Forelimb muscle (tissue), 1 donor: ENCODE data around the gene CABLES2. TPM values are rescaled to one million over a fixed set of nuclear protein-coding genes. Genes with fewer than 3 reads are reported as not detected.
"Not testable (repeated sequence)": the region's sequence is repeated elsewhere in the genome, so short reads cannot be mapped to it uniquely, and the experiment has no call there.

ENCODE experiments used
- DNase-seq: peaks from one replicate; pipeline ENCODE4 v3.0.0-alpha.2; 2013; ENCODE audit warnings: low read depth
- polyA plus RNA-seq: library from polyadenylated mRNA; unstranded; fragments of 120-200 nt; gene quantifications from one replicate; pipeline ENCODE4 v1.2.1, GENCODE V29; 2013; ENCODE audit not compliant: insufficient read length

Gene CABLES2
- polyA plus RNA-seq, 1 donor = 4.4 TPM

GRCh38 chr20:62390317-62391164 lies 16.5 kb downstream of the CABLES2 start:
- DNase-seq = no peak

GRCh38 chr20:62389601-62390087 lies 17.4 kb downstream of the CABLES2 start:
- DNase-seq = no peak

- no peak for DNase-seq
Measured at GRCh38 chr20:62388839-62389600, 18.1 kb downstream of the CABLES2 start.

DNA sequence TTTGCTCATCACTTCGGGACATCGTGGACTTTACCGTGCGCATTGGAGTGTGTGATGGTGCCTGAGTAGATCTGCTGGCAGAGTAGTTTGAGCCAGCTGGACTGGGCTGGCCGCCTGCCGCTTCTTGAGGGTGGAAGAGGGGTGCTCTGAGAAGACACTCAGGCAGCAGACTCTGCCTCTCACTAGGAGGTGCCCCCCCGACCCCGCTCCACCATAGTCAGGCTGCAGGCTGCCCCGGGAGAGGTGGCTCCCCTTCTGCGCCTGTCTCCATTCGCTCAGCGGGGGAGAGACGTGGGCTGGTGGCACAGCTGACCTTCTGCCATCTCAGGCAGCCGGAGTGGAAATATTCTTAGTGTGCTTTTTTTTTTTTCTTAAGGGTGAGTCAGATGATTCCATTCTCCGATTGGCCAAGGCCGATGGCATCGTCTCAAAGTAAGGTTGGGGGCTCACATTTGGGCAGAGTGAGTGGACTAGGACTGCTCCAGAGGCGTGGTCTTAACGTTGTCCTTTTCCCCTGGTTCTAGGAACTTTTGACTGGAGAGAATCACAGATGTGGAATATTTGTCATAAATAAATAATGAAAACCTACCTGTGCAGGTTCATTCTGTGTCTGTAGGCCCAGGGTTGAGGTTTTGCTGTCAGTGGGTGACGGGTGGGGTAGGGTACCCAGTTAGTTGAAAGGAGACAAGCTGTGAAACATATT lies 19.0 kb downstream of the CABLES2 start:
- DNase-seq = no peak

DNA sequence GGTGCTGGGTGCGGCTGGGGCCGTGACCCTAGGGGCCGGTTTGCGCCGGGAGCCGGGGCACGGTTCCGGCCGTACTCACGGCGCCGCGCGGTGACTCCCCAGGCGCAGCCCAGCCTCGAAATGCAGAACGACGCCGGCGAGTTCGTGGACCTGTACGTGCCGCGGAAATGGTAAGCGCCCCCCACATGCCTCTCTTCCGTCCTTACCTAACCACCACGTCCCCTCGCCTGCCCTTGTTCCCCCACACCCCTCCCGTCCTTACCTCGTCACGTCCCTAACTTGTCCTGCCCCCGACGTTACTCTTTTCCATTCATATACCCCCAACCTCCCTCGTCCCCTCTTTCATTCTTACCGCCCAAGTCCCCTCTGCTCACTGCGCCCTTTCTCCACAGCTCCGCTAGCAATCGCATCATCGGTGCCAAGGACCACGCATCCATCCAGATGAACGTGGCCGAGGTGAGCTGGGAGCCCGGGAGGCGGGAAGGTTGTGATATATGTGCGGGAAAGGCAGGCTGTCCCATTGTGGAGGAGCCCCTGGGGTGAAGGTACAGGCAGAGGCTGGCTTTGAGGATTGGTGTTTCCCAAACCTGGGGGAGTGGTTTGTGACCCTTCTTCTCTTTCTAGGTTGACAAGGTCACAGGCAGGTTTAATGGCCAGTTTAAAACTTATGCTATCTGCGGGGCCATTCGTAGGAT lies 19.7 kb downstream of the CABLES2 start:
- DNase-seq = no peak

DNA sequence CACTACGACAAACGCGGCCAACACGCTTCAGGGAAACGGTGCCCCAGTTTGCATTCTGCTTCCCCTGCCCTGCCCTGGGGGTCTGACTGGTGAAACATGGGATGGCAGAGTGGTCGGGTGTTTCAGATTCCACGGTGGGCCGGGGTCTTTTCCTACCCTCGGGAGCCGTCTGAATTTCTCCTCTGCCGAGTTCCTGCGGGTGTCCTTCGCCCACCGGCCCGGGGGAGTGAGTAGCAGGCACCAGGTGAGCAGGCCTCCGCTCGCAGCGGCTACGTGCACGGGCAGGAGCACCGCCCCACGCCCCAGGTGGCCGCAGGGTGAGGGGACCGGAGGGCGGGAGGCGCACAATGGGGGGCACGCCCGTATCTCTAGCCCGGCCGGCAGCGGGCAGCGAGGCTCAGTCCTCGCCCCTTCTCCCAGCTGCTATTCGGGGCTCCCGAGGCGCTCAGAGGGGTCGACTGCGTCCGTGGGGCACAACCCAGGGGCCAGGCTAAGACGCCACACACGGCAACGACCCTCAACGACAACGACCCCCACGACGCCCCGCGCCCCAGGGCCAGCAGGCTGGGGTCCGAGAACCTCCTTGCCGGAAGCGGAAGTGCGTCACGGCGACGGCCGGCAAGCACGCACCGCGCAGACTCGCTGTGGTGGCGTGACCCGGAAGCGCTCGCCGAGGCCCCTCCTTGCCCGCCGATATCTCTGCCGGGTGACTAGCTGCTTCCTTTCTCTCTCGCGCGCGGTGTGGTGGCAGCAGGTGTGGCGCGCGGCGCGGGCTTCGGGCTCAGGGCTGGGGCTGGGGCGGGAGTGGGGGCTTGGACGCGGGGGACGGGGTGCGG lies 20.5 kb downstream of the CABLES2 start, which contains the start of gene RPS21:
TSS of gene RPS21 (plus strand) at position 721 of the 836 bp plus-strand sequence. CDS start 236 bp downstream, outside the sequence.
- DNase-seq = peak; percentile 79

DNA sequence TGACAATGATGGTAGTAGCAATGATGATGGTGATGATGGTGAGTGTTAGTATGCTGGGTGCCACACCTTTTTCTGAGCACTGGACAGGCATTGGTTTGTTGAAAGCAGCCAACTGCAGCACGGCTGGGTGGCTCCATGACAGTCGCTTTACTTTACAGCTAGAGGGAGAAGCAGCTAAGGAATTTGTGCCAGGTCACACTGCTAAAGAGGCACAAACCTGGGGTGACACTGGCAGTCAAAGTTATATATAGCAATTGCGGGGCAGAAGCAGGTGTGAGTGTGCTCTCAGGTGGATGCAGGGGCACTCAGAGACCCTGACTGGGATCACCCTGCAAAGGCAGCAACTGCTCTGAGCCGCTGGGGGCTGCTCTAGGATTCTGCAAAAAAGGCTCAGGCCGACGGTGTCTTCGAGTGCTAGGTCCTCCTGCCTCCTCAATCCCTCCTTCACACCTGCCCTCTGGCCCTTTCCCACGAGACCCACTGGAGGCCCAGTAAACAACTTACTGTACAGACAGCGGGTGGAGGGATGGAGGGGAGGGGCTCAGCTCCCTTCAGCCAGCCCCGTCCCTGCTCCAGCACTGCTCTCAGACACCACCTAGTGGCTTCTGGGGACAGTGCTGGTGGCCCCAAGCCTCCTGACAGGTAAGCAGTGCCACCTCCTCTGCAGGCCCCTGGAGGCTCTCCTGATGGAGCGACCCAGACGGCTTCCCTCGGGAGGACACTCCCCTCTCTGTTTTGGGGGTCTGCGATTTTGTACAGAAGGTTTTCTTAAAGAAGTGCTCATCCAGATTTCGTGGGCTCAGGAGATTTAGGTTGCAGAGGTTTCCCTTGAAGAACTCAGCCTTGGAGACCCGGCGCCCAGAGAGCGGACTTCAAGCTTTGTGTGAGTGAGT lies 24.5 kb downstream of the CABLES2 start:
- DNase-seq = no peak

DNA sequence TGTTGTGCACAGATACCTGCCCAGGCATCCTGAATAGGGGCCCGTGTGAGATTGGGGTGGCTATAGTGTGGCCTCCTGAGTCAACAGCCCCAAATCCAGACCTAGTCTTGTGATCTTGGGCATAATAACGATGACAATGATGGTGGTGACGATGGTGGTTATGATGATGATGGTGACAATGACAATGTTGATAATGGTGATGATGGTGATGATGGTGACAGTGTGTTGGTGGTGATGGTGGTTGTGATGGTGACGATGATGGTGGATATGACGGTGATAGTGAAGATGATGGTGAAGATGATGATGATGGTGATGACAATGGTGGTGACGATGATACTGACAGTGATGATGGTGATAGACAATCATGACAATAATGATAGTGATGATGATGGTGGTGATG lies 25.2 kb downstream of the CABLES2 start:
- DNase-seq = no peak

DNA sequence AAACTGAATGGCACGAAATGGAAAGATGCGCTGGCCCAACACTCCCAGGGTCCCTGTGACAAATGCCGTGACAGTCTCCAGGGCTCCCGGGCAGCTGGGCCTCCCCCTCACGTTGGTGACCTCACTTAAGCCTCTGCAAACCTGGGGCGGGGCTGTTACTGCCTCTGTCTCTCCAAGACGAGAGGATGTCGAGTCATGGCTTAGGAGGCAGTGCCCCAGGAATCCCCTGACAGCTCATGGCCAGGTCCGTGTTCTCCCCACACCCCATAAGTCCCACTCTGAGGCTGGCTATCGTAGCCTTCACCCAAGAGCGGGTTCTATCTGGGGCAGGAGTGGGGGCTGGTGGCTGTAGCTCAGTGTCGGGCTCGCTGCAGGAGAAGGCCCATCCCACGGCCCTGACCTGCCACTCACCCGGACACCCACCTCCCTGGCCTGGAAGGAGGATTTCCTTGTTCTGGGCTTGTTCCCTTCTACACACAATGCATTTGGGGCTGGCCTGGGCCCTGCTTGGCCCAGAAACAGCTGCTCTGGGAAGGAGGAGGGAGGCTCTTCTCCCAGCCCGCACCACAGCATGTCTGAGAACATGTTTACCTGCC lies 25.8 kb downstream of the CABLES2 start:
- no peak for DNase-seq

DNA sequence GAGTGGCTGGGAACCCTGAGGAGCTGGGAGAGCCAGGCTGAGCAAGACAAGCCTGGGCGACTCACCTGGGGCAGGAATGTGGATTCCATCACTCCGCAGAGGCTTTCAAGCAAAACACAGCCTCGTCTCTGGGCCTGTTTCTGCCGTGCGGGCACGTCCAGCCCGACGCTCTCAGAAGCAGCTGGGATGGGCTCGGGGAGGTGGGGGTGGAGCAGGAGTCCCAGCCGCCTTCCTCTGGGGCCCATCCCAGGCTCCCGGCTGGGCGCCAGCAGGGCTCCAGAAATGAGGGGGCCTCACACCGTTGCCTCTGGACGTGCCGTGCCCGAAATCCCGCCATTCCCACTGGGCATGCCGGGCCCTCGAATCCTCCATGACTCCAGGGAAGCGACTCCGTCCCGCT lies 28.9 kb downstream of the CABLES2 start:
- no peak for DNase-seq

- DNase-seq = no peak
Measured at GRCh38 chr20:62377615-62378178, 29.4 kb downstream of the CABLES2 start.

- no peak for DNase-seq
Measured at GRCh38 chr20:62377064-62377461, 30.0 kb downstream of the CABLES2 start.

GRCh38 chr20:62376112-62377063 lies 30.7 kb downstream of the CABLES2 start:
- DNase-seq = no peak

DNA sequence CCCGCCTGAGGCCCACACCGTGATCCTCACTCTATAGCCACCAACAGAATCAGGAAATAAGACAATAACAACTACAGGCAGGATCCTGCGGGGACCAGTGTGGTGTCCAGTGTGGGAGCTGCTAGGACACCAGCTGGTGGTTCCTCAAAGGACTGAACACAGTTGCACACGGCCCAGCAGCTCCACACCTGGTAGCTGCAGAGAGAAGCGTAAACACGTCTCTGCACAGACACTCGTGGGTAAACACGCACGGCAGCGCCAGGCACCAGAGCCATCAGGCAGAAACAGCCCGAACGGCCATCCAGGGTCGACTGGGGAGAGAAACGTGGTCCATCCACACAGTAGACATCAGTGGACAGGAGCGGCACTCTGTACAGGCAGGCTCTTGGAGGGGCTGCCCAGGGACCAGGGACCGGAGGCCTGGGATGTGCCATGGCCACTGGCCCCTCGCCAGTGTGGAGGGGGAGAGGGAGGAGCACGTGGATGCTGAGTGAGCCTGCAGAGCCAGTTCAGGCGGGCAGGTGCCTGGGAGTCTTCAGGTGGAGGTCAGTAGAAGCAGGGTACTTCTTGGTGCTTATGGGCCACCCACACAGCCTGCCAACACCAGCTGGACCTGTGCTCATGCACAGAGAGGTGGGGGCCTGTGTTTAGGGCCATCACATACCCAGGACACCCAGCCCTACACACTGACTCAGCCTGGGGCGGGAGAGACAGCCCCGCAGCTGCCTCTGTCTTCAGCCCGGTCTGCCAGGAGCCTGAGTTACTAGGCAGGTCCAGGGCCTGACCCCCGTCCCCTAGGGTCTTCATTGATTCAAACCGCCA lies 32.5 kb downstream of the CABLES2 start:
- no peak for DNase-seq

DNA sequence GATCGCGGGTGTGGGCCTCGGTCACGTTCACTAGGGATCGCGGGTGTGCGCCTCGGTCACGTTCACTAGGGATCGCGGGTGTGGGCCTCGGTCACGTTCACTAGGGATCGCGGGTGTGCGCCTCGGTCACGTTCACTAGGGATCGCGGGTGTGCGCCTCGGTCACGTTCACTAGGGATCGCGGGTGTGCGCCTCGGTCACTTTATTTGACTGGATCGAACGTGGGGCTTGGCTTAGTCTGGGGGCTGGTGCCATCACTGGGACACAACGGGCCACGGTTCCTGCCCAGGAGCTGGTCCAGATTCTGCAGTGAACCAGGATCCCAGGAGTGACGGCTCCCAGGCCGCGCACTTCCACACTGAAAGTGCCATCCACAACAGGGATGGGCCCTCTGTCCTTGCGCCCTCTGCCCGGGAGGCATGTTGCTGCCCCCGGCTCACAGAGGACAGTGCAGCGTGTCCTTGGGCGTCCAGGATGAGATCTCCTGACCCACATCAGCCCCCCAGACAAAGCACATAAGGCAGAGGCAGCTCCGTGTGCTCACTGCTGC lies 33.4 kb downstream of the CABLES2 start:
- DNase-seq = not testable (repeated sequence)
